ENCODE measurements around the gene SLC22A1.

SLC22A1 gene

GRCh38 chr6:160106010-160106409 is 15.6 kb upstream of the SLC22A1 start:
- TF ChIP-seq, protein P1, sequence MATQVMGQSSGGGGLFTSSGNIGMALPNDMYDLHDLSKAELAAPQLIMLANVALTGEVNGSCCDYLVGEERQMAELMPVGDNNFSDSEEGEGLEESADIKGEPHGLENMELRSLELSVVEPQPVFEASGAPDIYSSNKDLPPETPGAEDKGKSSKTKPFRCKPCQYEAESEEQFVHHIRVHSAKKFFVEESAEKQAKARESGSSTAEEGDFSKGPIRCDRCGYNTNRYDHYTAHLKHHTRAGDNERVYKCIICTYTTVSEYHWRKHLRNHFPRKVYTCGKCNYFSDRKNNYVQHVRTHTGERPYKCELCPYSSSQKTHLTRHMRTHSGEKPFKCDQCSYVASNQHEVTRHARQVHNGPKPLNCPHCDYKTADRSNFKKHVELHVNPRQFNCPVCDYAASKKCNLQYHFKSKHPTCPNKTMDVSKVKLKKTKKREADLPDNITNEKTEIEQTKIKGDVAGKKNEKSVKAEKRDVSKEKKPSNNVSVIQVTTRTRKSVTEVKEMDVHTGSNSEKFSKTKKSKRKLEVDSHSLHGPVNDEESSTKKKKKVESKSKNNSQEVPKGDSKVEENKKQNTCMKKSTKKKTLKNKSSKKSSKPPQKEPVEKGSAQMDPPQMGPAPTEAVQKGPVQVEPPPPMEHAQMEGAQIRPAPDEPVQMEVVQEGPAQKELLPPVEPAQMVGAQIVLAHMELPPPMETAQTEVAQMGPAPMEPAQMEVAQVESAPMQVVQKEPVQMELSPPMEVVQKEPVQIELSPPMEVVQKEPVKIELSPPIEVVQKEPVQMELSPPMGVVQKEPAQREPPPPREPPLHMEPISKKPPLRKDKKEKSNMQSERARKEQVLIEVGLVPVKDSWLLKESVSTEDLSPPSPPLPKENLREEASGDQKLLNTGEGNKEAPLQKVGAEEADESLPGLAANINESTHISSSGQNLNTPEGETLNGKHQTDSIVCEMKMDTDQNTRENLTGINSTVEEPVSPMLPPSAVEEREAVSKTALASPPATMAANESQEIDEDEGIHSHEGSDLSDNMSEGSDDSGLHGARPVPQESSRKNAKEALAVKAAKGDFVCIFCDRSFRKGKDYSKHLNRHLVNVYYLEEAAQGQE (IDR thresholded peaks at IDR 0.05; ENCODE audit: insufficient read depth in 1 of 2, low read depth in 2 of 2, low read length in 2 of 2): no peak
- TF ChIP-seq FOXP2 (optimal IDR thresholded peaks at IDR 0.05; ENCODE audit: borderline replicate concordance, extremely low read depth, extremely low read length, insufficient read depth) (no peak), SIN3A (IDR thresholded peaks at IDR 0.05; ENCODE audit: borderline replicate concordance, insufficient read depth, low read length) (no peak), TAF1 (IDR thresholded peaks at IDR 0.05; ENCODE audit: borderline replicate concordance, insufficient read depth, low read length) (no peak), POLR2AphosphoS5 (IDR thresholded peaks at IDR 0.05; ENCODE audit: low read depth, low read length) (no peak)

DNA sequence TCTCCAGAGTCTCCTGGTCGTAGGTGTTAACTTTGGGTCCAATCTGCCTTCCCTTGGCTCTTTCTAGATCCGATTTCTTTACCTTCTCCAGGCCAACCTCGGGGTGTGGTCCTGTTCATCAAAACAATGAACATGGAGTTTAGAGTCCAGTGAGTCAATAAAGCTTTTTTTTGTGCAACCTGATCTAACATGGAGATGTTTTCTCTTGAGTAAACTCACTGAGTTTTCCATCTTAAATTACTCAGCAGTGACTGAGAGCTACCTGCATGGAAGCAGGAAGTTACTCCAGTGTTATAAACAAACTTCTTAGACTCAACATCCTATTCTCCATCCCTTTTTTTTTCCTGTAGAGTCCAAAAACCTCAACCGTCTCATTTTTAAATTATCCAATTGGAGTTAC is 14.9 kb upstream of the SLC22A1 start:
- no peak for TF ChIP-seq FOXP2 (optimal IDR thresholded peaks at IDR 0.05; ENCODE audit: borderline replicate concordance, extremely low read depth, extremely low read length, insufficient read depth)
- TF ChIP-seq TAF1 (IDR thresholded peaks at IDR 0.05; ENCODE audit: borderline replicate concordance, insufficient read depth, low read length): no peak
- TF ChIP-seq, protein P1 (IDR thresholded peaks at IDR 0.05; ENCODE audit: insufficient read depth in 1 of 2, low read depth in 2 of 2, low read length in 2 of 2): no peak
- no peak for TF ChIP-seq POLR2AphosphoS5 (IDR thresholded peaks at IDR 0.05; ENCODE audit: low read depth, low read length)
- no peak for TF ChIP-seq SIN3A (IDR thresholded peaks at IDR 0.05; ENCODE audit: borderline replicate concordance, insufficient read depth, low read length)

- TF ChIP-seq, protein P1 (IDR thresholded peaks at IDR 0.05; ENCODE audit: insufficient read depth in 1 of 2, low read depth in 2 of 2, low read length in 2 of 2): no peak
- TF ChIP-seq TAF1 (IDR thresholded peaks at IDR 0.05; ENCODE audit: borderline replicate concordance, insufficient read depth, low read length) (no peak), FOXP2 (optimal IDR thresholded peaks at IDR 0.05; ENCODE audit: borderline replicate concordance, extremely low read depth, extremely low read length, insufficient read depth) (no peak), POLR2AphosphoS5 (IDR thresholded peaks at IDR 0.05; ENCODE audit: low read depth, low read length) (no peak), SIN3A (IDR thresholded peaks at IDR 0.05; ENCODE audit: borderline replicate concordance, insufficient read depth, low read length) (no peak)
Measured at GRCh38 chr6:160108077-160108476, 13.5 kb upstream of the SLC22A1 start.

DNA sequence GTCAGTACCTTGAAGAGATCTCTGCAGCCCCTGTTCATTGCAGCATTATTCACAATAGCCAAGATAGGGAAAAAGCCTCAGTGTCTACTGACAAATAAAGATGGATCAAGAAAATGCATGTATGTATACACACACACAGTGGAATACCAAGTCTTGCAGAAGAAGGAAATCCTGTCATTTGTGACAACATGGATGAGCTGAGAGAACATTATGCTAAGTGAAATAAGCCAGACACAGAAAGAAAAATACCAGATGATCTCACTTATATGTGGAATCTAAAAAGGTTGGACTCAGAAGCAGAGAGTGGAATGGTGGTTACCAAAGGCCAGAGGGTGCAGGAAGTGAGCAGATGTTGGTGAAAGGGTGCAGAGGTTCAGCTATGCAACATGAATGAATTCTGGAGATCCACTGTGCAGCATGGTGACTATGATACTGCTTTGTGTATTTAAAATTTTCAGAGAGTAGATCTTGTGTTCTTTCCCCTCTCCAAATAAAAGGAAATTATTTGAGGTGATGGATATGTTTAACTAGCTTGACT is 11.0 kb upstream of the SLC22A1 start:
- no peak for TF ChIP-seq FOXP2 (optimal IDR thresholded peaks at IDR 0.05; ENCODE audit: borderline replicate concordance, extremely low read depth, extremely low read length, insufficient read depth)
- TF ChIP-seq TAF1 (IDR thresholded peaks at IDR 0.05; ENCODE audit: borderline replicate concordance, insufficient read depth, low read length): no peak
- TF ChIP-seq, protein P1 (IDR thresholded peaks at IDR 0.05; ENCODE audit: insufficient read depth in 1 of 2, low read depth in 2 of 2, low read length in 2 of 2): no peak
- no peak; the same call in 1 of the 2 replicates for TF ChIP-seq POLR2AphosphoS5 (IDR thresholded peaks at IDR 0.05; ENCODE audit: low read depth, low read length)
- no peak for TF ChIP-seq SIN3A (IDR thresholded peaks at IDR 0.05; ENCODE audit: borderline replicate concordance, insufficient read depth, low read length)
